ENCODE data around the gene GPANK1. TPM values are rescaled to one million over a fixed set of nuclear protein-coding genes. Genes with fewer than 3 reads are reported as not detected.

GPANK1 gene
- total and polyA plus RNA-seq, 2 of the 4 experiments (the other 2 are of a cell fraction), result 6.1 to 13.8 TPM

GRCh38 chr6:31652925-31653724 lies 11.7 kb downstream of the GPANK1 start:
- H3K23ac ChIP-seq (ENCODE audit: low read depth, low read length), result peak overlapping the region; percentile 100
- no peak for DNase-seq

More at GRCh38 chr6:31652925-31653724, 11.7 kb downstream of the GPANK1 start:
- ChIA-PET POLR2A (ENCODE audit: unreplicated experiment) (interaction anchor here (0.6 to 2.5 kb wide), 3 partner anchors 10 to 106 kb away, joined by 3 to 10 read pairs (median 8); partner anchors contain the start of gene NFKBIL1), CTCF (interaction anchor here (0.9 to 1.6 kb wide), 2 partner anchors 11 kb away, joined by 3 to 5 read pairs; partner anchors contain the start of gene GPANK1)
- H3K9me3 ChIP-seq (ENCODE audit: control insufficient read depth, insufficient read depth, low read length), result no peaks in the 10 kb centered on the region
- H2AK9ac ChIP-seq (replicated peaks; ENCODE audit: low read depth, low read length, poor library complexity), result peak overlapping the region; percentile 98
- peak overlapping the region; percentile 90 for H2BK120ac ChIP-seq (ENCODE audit: low read depth, low read length)
- no peak overlapping the region for H2BK20ac ChIP-seq (ENCODE audit: low read depth, low read length)
- peak overlapping the region; percentile 96 for H2AFZ ChIP-seq (replicated peaks; ENCODE audit: low read length, poor library complexity)
- peak overlapping the region; percentile 59 for H3K4me3 ChIP-seq (ENCODE audit: insufficient read depth, low read depth, low read length)
- H3K4me1 ChIP-seq (ENCODE audit: control insufficient read depth, insufficient read depth, low read length), result 0 out of 2 replicates have a peak, but pooled peaks cover 3% of the 10 kb centered on the region
- peak overlapping the region; percentile 95 for H4K91ac ChIP-seq (ENCODE audit: insufficient read depth, low read depth, low read length)
- dilution Hi-C loops (cut with HindIII; ENCODE audit: low sequenced_read_pairs, unreplicated experiment), result no loop called here
- peak overlapping the region; percentile 99 for H3K4ac ChIP-seq (ENCODE audit: low read depth, low read length)
- peak; percentile 75 for ATAC-seq (ENCODE audit: low read depth)
- H2BK15ac ChIP-seq (ENCODE audit: low read depth, low read length), result peak overlapping the region; percentile 83; the same call in 2 of the 3 replicates
- H3K56ac ChIP-seq (ENCODE audit: extremely low read depth, insufficient read depth, low read length), result peak overlapping the region; percentile 99
- peak overlapping the region; percentile 100 for H3K14ac ChIP-seq (replicated peaks; ENCODE audit: low read depth, low read length)
- H4K20me1 ChIP-seq (ENCODE audit: insufficient read depth, low read length), result 0 out of 2 replicates have a peak, but pooled peaks cover 4% of the 10 kb centered on the region
- H3K36me3 ChIP-seq (ENCODE audit: control insufficient read depth, insufficient read depth, low read length), result peaks cover 20% of the 10 kb centered on the region
- in situ Hi-C loops (cut with MboI; ENCODE audit: low sequenced_read_pairs), result no loop called here
- peak overlapping the region; percentile 88 for H3K27ac ChIP-seq (ENCODE audit: insufficient read depth, low read length)
- H4K8ac ChIP-seq (ENCODE audit: low read depth in 2 of 2, low read length in 2 of 2), result peak overlapping the region; percentile 56 to 96
- peak overlapping the region; percentile 93 for H2BK5ac ChIP-seq (ENCODE audit: low read depth, low read length, poor library complexity, severe bottlenecking)
- H3K4me2 ChIP-seq (ENCODE audit: low read depth, low read length), result peak overlapping the region; percentile 67
- TSS peak; percentile 82 for BruUV-seq (replicated peaks)
- 0 out of 2 replicates have a peak, but pooled peaks have one; percentile 42 for TF ChIP-seq MXI1 (IDR thresholded peaks at IDR 0.05; ENCODE audit: borderline replicate concordance, low read depth, low read length)
- TF ChIP-seq FOS (IDR thresholded peaks at IDR 0.05; ENCODE audit: low read depth, low read length), result no peak
- peak; percentile 22 for TF ChIP-seq BHLHE40 (IDR thresholded peaks at IDR 0.05; ENCODE audit: low read depth, low read length)
- H4K5ac ChIP-seq (ENCODE audit: low read depth, low read length), result peak overlapping the region; percentile 77
- 8% methylated on average over 8 of the region's 37 CpGs; no CpG with 5 or more reads in 1 of the 2 experiments for WGBS, 2 experiments (ENCODE audit: extremely low coverage in 2 of 2, insufficient read length in 1 of 2)
- H3K9me1 ChIP-seq (ENCODE audit: insufficient read depth, low read length), result peaks cover 17% of the 10 kb centered on the region
- peak overlapping the region; percentile 85 for H3K9ac ChIP-seq (ENCODE audit: low read depth, low read length)
- peak overlapping the region; percentile 96 for H2AK5ac ChIP-seq (ENCODE audit: low read depth, low read length)
- intact Hi-C loops (cut with micrococcal nuclease), result loop anchor here (1.0 kb wide), 1 partner anchor 33 kb away; the partner anchor contains the start of gene PRRC2A
- H3K27me3 ChIP-seq (ENCODE audit: control insufficient read depth, insufficient read depth, low read length), result no peaks in the 10 kb centered on the region
- H3K79me1 ChIP-seq (ENCODE audit: low read depth in 1 of 2, low read length in 2 of 2), result peaks cover 20 to 71% of the 10 kb centered on the region in 2 experiments; a peak in 3 of 4 replicates
- peak overlapping the region; percentile 79 for H3K18ac ChIP-seq (ENCODE audit: low read depth, low read length)

Measured in IMR-90 (cell line).